ENCODE measurements around the gene DQX1. TPM values are rescaled to one million over a fixed set of nuclear protein-coding genes. Genes with fewer than 3 reads are reported as not detected.
A peak's percentile ranks its signal among the peaks of the same experiment; 100 is the strongest.

Gene DQX1
- polyA plus RNA-seq, 10 donors, result 0.13 to 0.33 (median 0.16) TPM; not detected in 5

GRCh38 chr2:74555610-74556103 lies 29.6 kb upstream of the DQX1 start:
- no peak for DNase-seq

GRCh38 chr2:74554820-74555531 lies 28.9 kb upstream of the DQX1 start:
- no peak for DNase-seq

DNA sequence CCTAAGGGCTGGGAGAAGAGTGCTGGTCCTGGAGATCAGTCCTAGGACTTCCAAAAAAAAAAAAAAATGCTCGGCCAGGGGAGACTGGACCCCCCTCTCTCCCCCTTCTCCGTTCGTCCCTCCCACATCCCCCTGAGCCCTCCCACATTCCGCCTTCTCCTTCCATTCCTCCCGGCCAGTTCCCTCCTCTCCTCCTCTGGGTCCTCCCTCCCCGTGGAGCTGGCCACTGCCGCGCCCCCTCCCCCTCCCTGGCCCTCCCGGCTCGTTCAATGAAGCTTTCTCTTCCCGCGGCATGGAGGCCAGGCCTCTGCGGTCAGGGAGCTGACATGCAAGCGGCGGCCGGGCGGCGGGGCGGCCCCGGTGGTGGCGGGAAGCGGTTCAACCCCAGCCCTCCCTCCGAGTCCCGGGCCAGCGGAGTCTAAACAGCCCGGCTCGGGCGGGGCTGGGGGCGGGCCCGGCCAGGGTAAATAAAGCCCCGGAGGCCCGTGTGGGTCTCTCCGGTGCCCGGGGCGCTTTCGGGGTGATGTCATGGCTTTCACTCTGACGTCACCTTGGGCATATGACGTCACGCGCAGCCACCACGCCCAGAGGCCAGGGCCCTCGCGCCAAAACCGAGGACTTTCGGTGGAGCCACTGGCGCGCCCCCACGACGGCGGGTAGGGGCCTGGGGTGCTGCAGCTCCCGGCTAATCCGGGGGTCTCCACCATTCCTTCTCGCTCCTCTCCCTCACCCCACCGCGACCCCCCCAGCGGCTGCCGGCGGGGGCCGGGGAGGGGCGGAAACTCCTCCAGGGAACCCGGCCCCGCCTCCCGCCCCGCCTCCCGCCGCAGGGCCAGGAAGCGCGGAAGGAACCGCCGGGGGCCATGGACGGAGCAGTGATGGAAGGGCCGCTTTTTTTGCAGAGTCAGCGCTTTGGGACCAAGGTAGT lies 28.1 kb upstream of the DQX1 start, which contains the start of the genes DOK1 and LOXL3:
Gene DOK1, plus strand, starts transcription at position 829 of the 928 bp plus-strand sequence. Its CDS starts 35 bp downstream, at position 864.
Gene LOXL3, minus strand, starts transcription at position 51 of the 928 bp plus-strand sequence. CDS start 1,308 bp downstream, outside the sequence.
- DNase-seq, result peak; percentile 86 to 95 (median 89)

DNA sequence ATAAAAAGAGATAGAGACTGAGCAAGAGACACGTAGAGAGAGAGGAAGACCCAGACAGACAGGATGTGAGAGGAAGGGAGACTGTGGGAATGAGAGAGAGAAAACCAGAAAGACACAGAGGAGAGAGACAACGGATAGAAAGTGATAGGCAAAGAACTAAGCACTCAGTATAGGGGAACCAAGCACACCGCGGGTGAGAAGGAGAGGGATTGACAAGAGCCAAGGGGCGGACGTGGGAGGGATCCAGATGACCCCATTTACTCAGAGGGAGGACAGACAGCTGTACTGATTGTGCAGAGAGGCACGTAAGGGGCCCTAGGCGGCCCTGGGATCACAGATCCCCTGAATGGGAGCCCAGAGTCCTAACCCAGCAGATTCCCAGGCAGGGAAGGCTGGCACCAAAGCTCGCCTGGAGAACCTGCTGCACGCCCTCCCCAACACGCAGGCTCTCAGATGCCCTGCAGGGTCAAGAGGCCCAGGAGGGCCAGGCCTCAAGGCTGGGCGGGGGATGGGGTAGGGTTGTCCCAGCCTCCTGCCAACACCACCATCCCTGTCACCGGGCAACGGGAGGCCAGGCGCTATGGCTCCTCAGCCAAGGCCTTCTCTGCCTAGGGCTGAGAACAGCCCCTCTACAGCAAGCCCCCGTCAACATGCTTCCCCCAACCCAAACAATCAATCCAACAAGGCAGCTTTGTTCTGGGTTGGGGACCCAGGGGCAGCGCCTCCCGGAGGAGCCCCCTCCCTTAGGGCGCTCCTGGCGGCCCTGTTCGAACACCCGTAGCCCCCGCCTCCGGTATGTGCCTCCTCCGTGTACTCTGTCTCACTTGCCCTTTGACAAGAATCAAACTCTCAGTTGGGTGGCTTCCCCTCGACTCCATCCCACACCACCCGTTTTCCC lies 27.1 kb upstream of the DQX1 start:
- peak in 1 of 3 donors; percentile 56 for DNase-seq

DNA sequence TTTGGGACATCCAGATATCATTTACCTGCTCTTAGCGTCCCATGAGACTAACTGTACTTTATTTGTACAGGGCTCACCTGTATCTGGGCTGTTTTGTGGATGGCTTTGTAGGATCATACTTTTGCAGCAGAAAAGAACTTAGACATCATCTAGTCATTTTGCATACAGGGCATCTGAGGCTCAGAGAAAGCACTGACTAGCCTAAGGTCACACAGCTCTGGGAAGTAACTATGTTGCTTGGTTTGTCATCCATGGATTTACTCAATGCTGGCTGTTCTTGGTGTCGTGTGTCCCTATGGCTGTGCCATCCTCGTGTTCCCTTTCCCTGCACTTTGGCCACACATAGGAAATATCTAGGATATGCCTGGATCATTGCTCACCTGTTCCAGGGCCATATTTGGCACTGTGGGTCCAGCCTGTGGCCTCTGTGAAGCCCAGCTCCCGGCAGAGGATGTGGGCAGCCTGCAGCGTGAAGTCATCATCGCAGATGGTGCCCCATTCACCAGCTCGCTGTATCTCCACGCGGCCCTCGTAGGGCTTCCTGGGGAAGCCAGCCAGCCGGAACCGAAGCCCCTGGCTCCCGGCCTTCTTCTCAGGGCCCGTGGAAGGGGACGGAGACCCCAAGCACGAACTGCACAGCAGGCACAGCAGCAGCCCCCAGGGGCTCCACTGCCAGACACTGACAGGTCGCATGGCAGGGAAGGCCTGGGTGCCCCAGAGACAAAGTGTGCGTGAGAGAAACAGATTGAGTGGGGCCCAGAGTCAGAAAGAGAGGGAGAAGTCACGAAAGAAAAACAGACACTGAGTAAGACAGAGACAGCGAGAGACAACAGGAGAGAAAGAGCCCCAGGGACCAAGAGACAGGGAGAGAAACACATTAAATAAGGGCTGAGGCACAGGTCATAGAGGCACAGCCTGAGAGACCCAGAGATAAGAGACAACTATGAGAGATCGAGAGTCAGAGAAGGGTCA lies 26.2 kb upstream of the DQX1 start:
- DNase-seq, result no peak

DNA sequence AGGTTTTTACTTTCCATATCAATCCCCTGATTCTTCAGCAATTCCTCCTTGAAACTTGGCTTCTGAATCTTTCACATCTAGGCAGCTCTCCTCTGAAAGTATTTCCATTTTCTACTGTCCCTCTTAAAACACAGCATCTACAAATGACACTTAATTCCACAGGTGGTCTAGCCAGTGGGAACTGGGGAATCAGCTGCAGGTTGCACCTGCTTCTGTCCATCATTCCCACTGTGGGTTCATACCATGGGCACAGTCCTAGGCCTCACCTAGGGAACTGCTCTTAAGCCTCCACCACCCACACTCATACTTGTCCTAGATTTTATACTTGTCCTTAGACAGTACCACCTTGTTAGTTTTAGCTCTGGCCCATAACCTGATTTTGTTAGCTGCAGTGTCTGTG lies 25.5 kb upstream of the DQX1 start:
- no peak for DNase-seq

- no peak for DNase-seq
These were observed 24.2 kb upstream of the DQX1 start for GRCh38 chr2:74550231-74550630.

- peak in 2 of 3 donors; percentile 47 to 79 for DNase-seq
These were observed 23.1 kb upstream of the DQX1 start for GRCh38 chr2:74548900-74549826.

- peak in 1 of 3 donors; percentile 85 for DNase-seq
These were observed 22.4 kb upstream of the DQX1 start for GRCh38 chr2:74548285-74548899.

- DNase-seq, result no peak
These were observed 20.0 kb upstream of the DQX1 start for GRCh38 chr2:74546004-74546403.

GRCh38 chr2:74544634-74545033 lies 18.6 kb upstream of the DQX1 start:
- DNase-seq, result no peak

DNA sequence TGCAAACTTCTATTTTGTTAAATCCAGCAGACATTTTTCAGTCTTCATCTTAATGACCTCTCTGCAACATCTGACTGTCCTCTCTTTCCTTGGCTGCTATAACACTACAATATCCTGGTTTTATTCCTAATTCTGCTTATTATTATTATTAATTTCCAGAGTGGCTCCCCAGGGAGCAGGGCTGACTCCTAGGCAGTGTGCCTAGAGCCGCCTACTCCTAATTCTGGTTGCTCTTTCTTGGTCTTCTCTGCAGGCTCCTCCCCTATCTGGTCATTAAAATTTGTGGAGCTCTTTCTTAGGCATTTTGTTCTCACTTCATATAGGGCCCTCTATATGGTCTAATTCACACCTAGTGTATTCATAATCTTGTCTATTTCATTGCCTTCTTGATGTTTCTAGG lies 16.9 kb upstream of the DQX1 start:
- no peak for DNase-seq

DNA sequence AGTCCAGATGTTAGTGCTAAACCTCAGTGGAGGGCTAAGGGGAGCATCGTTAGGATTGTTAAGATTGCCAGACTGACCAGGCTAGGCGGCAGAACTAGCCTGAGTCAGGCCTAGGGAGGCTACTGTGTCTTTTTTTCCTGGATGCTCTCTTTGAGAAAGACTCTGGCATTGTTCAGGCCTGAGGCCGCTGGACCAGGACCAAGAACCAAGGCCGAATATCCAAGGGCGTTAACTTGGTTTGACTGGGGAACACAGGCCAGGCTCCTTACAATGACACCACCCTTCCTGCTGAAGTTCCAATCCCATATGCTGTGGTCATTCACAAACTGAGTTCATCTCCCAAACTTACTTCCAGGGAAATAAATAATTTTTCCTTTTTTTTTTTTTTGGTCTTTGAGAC lies 14.3 kb upstream of the DQX1 start:
- DNase-seq, result no peak

- DNase-seq, result no peak
These were observed 12.9 kb upstream of the DQX1 start for GRCh38 chr2:74538881-74539339.

DNA sequence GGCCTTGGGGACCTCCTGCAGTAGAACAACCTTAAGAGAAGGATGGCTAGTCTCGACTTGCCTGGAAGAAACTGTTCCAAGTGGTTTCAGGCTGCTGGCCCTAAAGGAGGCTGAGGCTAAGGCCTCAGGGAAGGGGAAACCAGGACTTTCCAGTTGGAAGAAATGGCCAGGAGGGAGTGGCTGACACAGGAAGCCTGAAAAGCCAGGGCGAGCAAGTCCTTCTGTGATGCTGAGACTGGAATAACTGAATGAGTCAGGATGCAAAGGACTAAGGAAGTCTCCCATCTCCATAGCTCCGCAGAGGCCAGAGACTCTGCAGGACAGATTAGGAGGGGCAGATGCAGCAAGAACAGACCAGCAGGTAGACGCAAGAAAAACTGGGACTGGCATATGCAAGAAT lies 11.1 kb upstream of the DQX1 start:
- DNase-seq, result no peak

- DNase-seq, result no peak
These were observed 10.3 kb upstream of the DQX1 start for GRCh38 chr2:74536166-74536950.

DNA sequence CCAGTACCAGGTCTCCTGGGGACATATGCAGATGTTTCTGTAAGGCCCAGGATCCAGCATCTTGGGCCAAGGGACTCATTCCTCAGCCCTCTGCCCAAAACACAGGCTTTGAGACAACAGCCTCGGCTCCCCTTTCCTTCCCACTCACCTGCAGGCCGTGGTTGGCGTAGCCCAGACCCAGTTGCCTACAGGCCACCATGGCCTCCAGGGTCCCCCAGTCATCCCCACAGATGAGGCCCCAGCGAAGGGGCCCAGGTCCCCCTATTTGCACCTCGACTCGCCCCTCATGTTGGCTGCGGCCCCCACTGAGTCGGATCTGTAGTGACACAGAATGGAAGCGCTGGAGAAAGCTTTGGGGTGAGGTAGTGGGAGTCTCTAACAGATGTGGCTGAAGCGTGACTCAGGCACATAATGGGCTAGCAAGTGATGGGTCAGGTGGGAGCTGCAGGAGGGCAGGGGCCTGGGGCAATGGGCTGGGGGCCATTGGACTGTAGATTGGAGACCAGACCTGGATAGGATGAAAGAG lies 9.5 kb upstream of the DQX1 start:
- DNase-seq, result no peak
